GM18520 (cell line): Measurements from ENCODE around the gene IDH3B.

Experiments used
- ATAC-seq: cut with Tn5 transposase; IDR thresholded peaks from one replicate; pipeline ENCODE4 v1.9.1; 2021; ENCODE audit not compliant: unreplicated experiment

IDH3B gene

GRCh38 chr20:2658414-2659354 is 5.3 kb downstream of the IDH3B start:
- no peak for ATAC-seq

DNA sequence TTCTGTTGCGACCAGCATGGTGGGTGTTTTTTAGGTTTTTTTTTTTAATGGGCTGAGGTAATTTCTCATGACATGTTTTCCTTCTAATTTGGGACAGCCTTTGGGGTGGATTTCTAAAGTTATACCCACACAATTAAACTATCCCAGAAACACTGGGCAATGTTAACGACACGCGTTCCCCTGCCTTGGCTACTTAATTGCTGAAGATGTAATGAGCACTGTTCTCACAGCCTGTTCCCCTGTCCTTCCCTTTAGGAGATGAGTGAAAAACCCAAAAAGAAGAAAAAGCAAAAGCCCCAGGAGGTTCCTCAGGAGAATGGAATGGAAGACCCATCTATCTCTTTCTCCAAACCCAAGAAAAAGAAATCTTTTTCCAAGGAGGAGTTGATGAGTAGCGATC is 6.3 kb downstream of the IDH3B start:
- ATAC-seq: no peak

DNA sequence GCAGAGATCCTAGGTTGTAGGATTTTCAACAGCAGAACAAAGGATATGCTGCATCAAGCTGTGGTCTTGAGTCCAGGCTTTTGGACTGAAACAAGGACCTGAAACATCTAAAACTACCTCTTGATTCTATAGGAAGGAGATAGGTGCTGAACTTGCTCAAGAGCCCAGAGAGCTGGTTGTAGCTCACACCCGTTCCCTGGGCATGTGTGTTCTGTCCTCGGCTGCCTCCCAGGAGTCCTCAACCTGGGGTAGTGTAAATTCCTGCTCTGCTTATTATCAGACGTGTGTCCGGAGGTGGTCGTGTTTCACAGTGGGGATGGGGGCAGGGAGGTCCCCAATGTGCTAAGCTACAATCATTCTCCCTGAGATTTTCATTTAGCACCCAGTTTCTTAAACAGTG is 6.8 kb downstream of the IDH3B start:
- ATAC-seq: no peak

DNA sequence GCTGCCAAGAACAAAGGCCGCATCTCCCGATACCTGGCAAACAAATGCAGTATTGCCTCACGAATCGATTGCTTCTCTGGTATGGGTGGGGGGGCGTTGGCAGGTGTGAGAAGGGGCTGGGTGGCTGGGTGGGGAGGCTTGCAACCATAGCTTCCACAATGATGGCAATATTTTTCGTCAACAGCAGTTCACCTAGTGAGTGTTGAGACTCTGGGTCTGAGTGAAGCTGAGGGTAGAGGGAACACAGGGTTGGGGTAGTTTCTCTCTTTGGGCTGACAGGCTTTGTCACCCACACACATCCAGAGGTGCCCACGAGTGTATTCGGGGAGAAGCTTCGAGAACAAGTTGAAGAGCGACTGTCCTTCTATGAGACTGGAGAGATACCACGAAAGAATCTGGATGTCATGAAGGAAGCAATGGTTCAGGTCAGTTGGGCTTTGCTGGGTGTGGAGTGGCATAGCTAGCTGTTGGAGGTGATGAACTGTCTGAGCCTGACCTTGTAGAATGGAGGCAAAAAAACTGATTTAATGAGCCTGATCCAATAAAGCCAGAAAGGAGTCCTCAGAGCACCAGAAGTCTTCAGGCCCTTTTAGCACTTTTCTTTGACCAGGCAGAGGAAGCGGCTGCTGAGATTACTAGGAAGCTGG is 7.4 kb downstream of the IDH3B start:
- ATAC-seq: no peak

GRCh38 chr20:2655331-2656116 is 8.5 kb downstream of the IDH3B start:
- no peak for ATAC-seq

GRCh38 chr20:2654831-2655230 is 9.2 kb downstream of the IDH3B start:
- no peak for ATAC-seq

GRCh38 chr20:2654384-2654822 is 9.6 kb downstream of the IDH3B start:
- no peak for ATAC-seq

DNA sequence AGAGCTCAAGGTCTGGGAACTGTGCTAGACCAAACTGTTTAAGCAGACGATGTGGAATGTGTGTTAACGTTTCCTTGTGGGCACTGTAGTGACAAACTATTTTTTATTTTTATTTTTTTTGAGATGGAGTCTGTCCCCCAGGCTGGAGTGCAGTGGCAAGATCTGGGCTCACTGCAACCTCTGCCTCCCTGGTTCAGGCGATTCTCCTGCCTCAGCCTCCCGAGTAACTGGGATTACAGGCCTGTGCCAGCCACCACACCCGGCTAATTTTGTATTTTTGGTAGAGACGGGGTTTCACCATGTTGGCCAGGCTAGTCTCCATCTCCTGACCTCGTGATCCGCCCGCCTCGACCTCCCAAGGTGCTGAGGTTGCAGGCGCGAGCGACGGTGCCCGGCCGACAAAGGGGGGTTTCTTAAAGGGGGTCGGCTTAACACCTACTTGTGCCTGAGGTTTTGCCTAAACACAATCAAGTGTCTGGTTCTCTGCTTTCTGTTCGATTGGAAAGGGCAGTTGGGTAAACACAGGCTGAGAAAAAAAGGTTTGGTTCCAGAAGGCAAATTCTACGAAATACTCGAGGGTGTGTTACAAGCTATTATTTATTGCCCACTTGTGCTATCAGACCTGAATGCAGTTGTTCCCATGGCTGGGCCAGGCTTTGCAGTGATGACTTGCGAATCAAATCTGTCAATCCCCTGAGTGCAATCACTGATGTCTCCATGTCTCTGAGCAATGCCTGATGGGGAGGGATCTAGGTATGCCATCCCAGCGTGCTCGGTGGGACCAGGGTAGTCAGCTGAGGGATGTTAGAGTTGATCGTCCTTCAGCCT is 10.2 kb downstream of the IDH3B start:
- no peak for ATAC-seq

DNA sequence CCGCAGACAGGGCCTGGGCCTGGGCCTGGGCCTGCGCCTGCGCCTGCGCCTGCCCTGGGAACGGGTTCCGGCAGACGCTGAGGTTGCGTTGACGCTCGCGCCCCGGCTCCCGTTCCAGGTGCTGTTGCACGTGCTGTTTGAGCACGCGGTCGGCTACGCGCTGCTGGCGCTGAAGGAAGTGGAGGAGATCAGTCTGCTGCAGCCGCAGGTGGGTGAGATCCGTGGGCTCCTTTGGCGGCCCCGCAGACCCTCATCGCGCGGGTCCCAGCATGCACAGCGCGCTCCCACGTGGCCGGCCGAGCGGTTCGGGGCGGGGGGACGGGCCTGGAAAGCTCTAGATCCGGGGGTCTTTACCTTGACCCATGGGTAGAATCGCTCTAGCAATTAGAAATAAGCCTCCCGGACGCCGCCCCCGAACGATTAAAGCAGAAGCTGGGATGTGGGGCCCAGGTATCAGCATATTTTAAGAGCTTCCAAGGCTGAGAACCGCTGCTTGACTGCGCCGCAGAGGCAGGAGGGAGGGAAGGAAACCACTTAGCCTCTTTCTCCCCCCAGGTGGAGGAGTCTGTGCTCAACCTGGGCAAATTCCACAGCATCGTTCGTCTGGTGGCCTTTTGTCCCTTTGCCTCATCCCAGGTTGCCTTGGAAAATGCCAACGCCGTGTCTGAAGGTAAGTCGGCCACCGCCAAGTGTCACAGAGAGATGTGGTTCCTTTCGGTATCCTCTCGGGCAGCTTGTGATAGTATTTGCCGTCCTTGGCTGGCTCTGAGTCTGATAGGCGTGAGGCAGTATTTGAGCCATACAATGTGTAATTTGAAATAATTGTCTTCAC is 11.1 kb downstream of the IDH3B start:
- peak; percentile 17 for ATAC-seq

DNA sequence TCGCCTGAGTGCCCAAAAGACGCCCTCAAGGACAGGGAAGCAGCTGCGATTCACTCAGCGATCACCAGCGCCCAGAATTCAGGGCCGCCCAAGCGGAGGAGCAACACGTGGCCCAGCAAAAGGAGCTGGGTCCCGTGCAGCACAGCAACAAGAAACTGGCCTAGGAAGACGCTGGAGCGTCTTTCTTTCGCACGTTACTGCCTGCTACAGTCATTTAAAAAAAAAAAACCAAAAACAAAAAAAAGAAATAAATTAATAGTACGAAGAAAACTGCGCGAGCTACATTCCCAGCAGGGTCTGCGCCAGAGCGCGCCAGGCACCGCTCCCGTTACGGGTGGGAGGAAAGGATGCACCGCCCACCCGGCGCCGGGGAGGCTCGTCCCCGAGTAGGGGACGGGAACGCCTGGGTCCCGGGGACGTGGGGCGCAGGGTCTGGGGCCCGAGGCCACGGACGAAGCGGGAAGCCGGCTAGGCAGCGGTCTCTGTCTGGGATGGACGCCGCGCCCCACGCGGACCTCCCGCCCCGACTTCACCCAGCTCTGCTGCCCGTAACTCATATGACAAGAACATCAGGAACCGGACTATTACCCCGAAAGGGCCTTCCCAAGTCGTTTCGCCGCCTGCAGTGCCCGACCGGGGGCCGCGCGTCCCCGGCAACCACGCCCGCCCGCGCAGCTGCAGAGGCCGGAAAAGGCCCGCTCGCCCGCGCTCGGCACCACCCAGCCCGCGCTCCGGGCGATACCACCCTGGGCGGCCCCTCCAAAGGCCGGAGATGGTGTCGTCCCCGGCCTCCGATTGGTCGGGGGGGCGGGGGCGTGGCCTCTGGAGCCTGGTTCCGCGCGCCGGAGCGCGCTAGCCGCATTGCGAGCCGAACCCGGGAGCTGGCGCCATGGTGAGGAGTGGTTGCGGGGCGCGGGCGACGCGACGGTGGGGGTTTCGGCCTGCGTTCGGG is 12.0 kb downstream of the IDH3B start, which contains the start of gene NOP56:
Gene NOP56 (plus strand): TSS at position 861 of the 952 bp plus-strand sequence. CDS start 29 bp downstream, at position 890.
- ATAC-seq: peak; percentile 68

- ATAC-seq: no peak
These were observed 20.3 kb downstream of the IDH3B start for GRCh38 chr20:2643708-2644107.

GRCh38 chr20:2640899-2641298 is 23.1 kb downstream of the IDH3B start:
- ATAC-seq: no peak

- ATAC-seq: no peak
These were observed 23.8 kb downstream of the IDH3B start for GRCh38 chr20:2640260-2640659.

DNA sequence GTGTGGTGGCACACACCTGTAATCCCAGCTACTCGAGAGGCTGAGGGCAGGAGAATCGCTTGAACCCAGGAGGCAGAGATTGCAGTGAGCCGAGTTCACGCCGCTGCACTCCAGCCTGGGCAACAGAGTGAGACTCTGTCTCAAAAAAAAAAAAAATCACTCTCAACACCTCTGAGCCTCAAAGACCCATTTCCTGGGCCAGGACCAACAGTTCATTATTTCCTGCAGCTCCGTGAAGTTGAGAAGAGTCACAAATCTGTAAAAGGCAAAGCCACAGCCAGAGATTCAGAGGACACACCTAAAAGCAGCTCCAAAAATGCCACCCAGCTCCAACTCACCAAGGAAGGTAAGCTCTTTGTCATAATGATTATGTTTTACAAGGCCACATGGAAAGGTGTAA is 26.8 kb downstream of the IDH3B start:
- ATAC-seq: no peak

DNA sequence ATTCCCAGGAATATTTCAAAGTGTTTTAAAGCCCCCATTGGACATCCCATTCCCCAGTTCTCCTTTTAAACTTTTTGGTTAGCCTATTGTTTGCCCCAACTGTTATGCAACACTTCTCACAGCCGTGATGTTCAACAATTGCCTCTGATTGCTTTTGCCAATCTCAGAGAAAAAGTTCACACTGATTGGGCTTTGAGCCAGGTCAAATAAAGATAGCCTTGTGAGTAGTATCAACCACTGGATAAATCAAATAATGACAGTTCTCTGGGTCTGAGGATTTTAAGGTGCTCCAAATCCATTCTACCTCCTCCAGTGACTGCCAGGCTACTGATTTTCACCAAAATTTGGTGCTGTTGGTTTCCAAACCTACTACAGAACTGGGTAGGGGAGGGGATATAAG is 30.6 kb downstream of the IDH3B start:
- ATAC-seq: no peak

GRCh38 chr20:2631228-2631627 is 32.8 kb downstream of the IDH3B start:
- no peak for ATAC-seq

- ATAC-seq: no peak
These were observed 37.0 kb downstream of the IDH3B start for GRCh38 chr20:2626853-2627541.

GRCh38 chr20:2625062-2625461 is 39.0 kb downstream of the IDH3B start:
- no peak for ATAC-seq
